Loucy (cell line): Measurements from ENCODE around the gene ITPK1.

Experiments used
- H2AFZ ChIP-seq: fragments of 200-600 bp; sonication (generic); 2 replicates; pipeline ENCODE4 v1.6.0; 2016; ENCODE audit warnings: antibody characterized with exemption, mild to moderate bottlenecking, low read length, moderate library complexity
- H3F3A ChIP-seq: fragments of 200-600 bp; 2 replicates; pipeline ENCODE4 v1.6.0; 2016; ENCODE audit warnings: antibody characterized with exemption, low read depth, mild to moderate bottlenecking
- H3K27me3 ChIP-seq: fragments of 200-600 bp; sonication (generic); 2 replicates; pipeline ENCODE4 v1.6.1; 2014; ENCODE audit warnings: low read length, mild to moderate bottlenecking; ENCODE audit not compliant: insufficient read depth, poor library complexity, severe bottlenecking
- H3K36me3 ChIP-seq: fragments of 200-600 bp; sonication (generic); 2 replicates; pipeline ENCODE4 v1.6.1; 2016; ENCODE audit warnings: low read length; ENCODE audit not compliant: insufficient read depth
- H3K4me1 ChIP-seq: fragments of 200-600 bp; sonication (generic); 2 replicates; pipeline ENCODE4 v1.5.1; 2014; ENCODE audit warnings: low read length, mild to moderate bottlenecking; ENCODE audit not compliant: insufficient read depth, poor library complexity, severe bottlenecking
- H3K4me2 ChIP-seq: fragments of 200-600 bp; sonication (generic); 2 replicates; pipeline ENCODE4 v1.6.0; 2014; ENCODE audit warnings: antibody characterized with exemption, low read length, low read depth, mild to moderate bottlenecking; ENCODE audit not compliant: poor library complexity, severe bottlenecking
- H3K4me3 ChIP-seq: fragments of 200-600 bp; sonication (generic); 2 replicates; pipeline ENCODE4 v1.5.1; 2014; ENCODE audit warnings: low read length, mild to moderate bottlenecking, mixed read lengths; ENCODE audit not compliant: poor library complexity, severe bottlenecking
- H3K79me2 ChIP-seq: fragments of 200-600 bp; sonication (generic); 2 replicates; pipeline ENCODE4 v1.6.1; 2014; ENCODE audit warnings: low read length; ENCODE audit not compliant: insufficient read depth
- H3K9ac ChIP-seq: fragments of 200-600 bp; sonication (generic); 2 replicates; pipeline ENCODE4 v1.6.0; 2014; ENCODE audit warnings: mild to moderate bottlenecking, low read depth, low read length, moderate library complexity; ENCODE audit not compliant: poor library complexity, severe bottlenecking
- H3K9me2 ChIP-seq: fragments of 200-600 bp; sonication (generic); replicated peaks from 2 replicates; pipeline ENCODE4 v1.6.1; 2016; ENCODE audit warnings: low read depth, low read length, mixed read lengths
- H3K9me3 ChIP-seq: fragments of 200-600 bp; sonication (generic); 2 replicates; pipeline ENCODE4 v1.6.1; 2014; ENCODE audit warnings: mild to moderate bottlenecking, antibody characterized with exemption, low read length, low read depth; ENCODE audit not compliant: insufficient read depth
- H4K20me1 ChIP-seq: fragments of 200-600 bp; sonication (generic); 2 replicates; pipeline ENCODE4 v1.6.0; 2014; ENCODE audit warnings: antibody characterized with exemption, low read length, mild to moderate bottlenecking; ENCODE audit not compliant: insufficient read depth, poor library complexity, severe bottlenecking
- CTCF ChIP-seq: fragments of 200-600 bp; sonication (generic); conservative IDR thresholded peaks from 2 replicates; pipeline ENCODE4 v1.5.1; 2014; ENCODE audit warnings: mild to moderate bottlenecking, antibody characterized with exemption, low read length
- EZH2phosphoT487 ChIP-seq: fragments of 200-600 bp; IDR thresholded peaks from 2 replicates; pipeline ENCODE4 v1.6.1; 2018; ENCODE audit warnings: antibody characterized with exemption, mild to moderate bottlenecking, moderate library complexity, borderline replicate concordance

The ITPK1 gene

GRCh38 chr14:92890830-92891588 lies 224.7 kb downstream of the ITPK1 start:
- Histone ChIP-seq H3K79me2 (no peaks in the 10 kb centered on the region), H4K20me1 (no peaks in the 10 kb centered on the region), H3K4me3 (no peak overlapping the region), H2AFZ (no peak overlapping the region), H3K36me3 (no peaks in the 10 kb centered on the region), H3K9me2 (no peaks in the 10 kb centered on the region), H3K9me3 (no peaks in the 10 kb centered on the region), H3K9ac (no peak overlapping the region), H3K4me2 (no peak overlapping the region), H3K4me1 (no peaks in the 10 kb centered on the region), H3F3A (no peaks in the 10 kb centered on the region), H3K27me3 (no peaks in the 10 kb centered on the region)
- TF ChIP-seq EZH2phosphoT487: no peak
- TF ChIP-seq CTCF: no peak

GRCh38 chr14:92888896-92889295 lies 226.8 kb downstream of the ITPK1 start:
- no peaks in the 10 kb centered on the region for H3K9me2 ChIP-seq
- no peaks in the 10 kb centered on the region for H3K27me3 ChIP-seq
- H3K9ac ChIP-seq: no peak overlapping the region
- no peaks in the 10 kb centered on the region for H3K79me2 ChIP-seq
- H3F3A ChIP-seq: no peaks in the 10 kb centered on the region
- no peak overlapping the region for H2AFZ ChIP-seq
- TF ChIP-seq EZH2phosphoT487 (no peak), CTCF (no peak)
- H3K4me2 ChIP-seq: no peak overlapping the region
- no peaks in the 10 kb centered on the region for H4K20me1 ChIP-seq
- no peaks in the 10 kb centered on the region for H3K9me3 ChIP-seq
- no peaks in the 10 kb centered on the region for H3K4me1 ChIP-seq
- H3K4me3 ChIP-seq: no peak overlapping the region
- H3K36me3 ChIP-seq: no peaks in the 10 kb centered on the region

- Histone ChIP-seq H3K4me2 (no peak overlapping the region), H3F3A (no peaks in the 10 kb centered on the region), H3K4me1 (no peaks in the 10 kb centered on the region), H3K9me2 (no peaks in the 10 kb centered on the region), H3K9ac (no peak overlapping the region), H3K36me3 (no peaks in the 10 kb centered on the region), H3K9me3 (no peaks in the 10 kb centered on the region), H4K20me1 (no peaks in the 10 kb centered on the region), H3K79me2 (no peaks in the 10 kb centered on the region), H2AFZ (no peak overlapping the region), H3K4me3 (no peak overlapping the region), H3K27me3 (no peaks in the 10 kb centered on the region)
- no peak for TF ChIP-seq CTCF
These were observed 228.6 kb downstream of the ITPK1 start for GRCh38 chr14:92887157-92887556.
